GM12801 (cell line): Measurements from ENCODE around the gene IGFN1.

Source experiments
- CTCF ChIP-seq: IDR thresholded peaks from one replicate; pipeline ENCODE4 v1.5.1; 2011; ENCODE audit warnings: control low read depth; ENCODE audit not compliant: insufficient read length; ENCODE audit errors: extremely low read depth

IGFN1 gene

GRCh38 chr1:201154389-201155165 is 36.0 kb upstream of the IGFN1 start, which contains the start of gene TMEM9:
TMEM9 (minus strand) TSS chr1:201154474; CDS start chr1:201153923, 551 bp downstream.
- TF ChIP-seq CTCF = no peak

- no peak for TF ChIP-seq CTCF
Observed at GRCh38 chr1:201155354-201155753, 35.3 kb upstream of the IGFN1 start.

GRCh38 chr1:201156346-201156745 is 34.3 kb upstream of the IGFN1 start:
- no peak for TF ChIP-seq CTCF

- no peak for TF ChIP-seq CTCF
Observed at GRCh38 chr1:201156819-201157218, 33.8 kb upstream of the IGFN1 start.

- TF ChIP-seq CTCF = no peak
Observed at GRCh38 chr1:201157949-201158348, 32.7 kb upstream of the IGFN1 start.

- TF ChIP-seq CTCF = no peak
Observed at GRCh38 chr1:201163707-201164106, 26.9 kb upstream of the IGFN1 start.

- TF ChIP-seq CTCF = no peak
Observed at GRCh38 chr1:201164645-201165044, 26.0 kb upstream of the IGFN1 start.
